Stimulated activated CD8-positive, alpha-beta memory T cell treated with anti-CD3 and anti-CD28 coated beads, Interleukin-12 subunit alpha, Interleukin-12 subunit beta, amount 100 ng/mL, for 24 hours (primary cell): ENCODE data around the gene DSG2.
"Not testable (repeated sequence)": the region's sequence is repeated elsewhere in the genome, so short reads cannot be mapped to it uniquely, and the experiment has no call there.

Source experiments
- DNase-seq: peaks from one replicate; pipeline ENCODE4 v3.0.0-alpha.2; 2020; ENCODE audit errors: extremely low read depth

The DSG2 gene

GRCh38 chr18:31500051-31500688 is 2.2 kb downstream of the DSG2 start:
- no peak for DNase-seq

DNA sequence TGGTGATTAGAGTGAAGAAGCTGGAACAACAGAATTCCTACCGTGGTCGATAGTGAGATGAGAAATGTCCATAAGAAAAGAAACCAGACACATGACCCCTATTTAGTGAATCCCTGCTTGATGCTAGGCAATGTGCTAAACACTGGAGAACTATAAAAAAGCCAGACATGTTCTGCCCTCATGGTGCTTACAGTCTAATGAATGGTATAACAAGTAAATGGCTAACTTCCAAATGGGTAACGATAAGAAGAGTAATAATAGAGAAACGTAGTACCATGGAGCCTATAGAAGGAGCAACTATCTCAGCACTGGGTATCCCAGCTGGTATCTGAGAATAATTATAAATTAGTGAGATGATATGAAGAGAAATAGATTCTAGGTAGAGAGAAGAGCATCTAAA is 5.0 kb downstream of the DSG2 start:
- no peak for DNase-seq

- no peak for DNase-seq
Observed at GRCh38 chr18:31504455-31505147, 6.6 kb downstream of the DSG2 start.

- DNase-seq, result no peak
Observed at GRCh38 chr18:31505156-31505555, 7.2 kb downstream of the DSG2 start.

DNA sequence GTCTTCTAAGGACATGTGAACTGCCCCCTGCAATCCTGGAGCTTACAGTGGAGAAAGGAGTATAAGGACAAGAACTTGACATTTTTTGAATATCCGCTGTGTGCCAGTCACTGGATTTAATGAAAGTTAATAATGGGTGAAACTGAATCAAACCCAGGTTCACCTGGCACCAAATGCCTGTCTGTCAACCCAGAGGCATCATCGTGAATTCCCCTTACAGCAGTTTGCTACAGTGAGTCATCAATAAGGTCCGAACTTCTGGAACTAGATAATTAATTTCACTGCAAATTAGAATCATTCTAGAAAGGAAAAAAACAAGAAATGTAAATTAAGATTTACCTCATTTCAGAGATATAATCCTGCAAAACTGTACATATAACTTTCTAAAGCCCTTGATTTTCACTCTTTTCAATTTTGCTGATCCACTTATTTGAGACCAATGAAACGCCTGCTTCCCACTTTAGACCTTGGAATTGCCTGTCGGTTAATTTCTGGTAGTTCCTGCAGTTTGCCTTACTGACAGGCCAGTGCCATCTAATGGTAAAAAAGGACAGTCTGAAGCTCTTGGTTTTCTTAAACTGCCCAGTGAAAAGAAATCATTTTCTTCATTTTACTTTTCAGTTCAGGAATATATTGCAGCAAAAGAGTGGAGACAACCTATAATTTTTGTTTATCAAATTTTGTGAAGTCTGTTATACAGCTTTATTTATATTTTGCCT is 8.2 kb downstream of the DSG2 start:
- no peak for DNase-seq

DNA sequence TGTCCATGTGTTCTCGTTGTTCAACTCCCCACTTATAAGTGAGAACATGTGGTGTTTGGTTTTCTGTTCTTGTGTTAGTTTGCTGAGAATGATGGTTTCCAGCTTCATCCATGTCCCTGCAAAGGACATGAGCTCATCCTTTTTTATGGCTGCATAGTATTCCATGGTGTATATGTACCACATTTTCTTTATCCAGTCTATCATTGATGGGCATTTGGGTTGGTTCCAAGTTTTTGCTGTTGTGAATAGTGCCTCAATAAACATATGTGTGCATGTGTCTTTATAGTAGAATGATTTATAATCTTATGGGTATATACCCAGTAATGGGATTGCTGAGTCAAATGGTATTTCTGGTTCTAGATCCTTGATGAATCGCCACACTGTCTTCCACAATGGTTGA is 9.1 kb downstream of the DSG2 start:
- not testable (repeated sequence) for DNase-seq

DNA sequence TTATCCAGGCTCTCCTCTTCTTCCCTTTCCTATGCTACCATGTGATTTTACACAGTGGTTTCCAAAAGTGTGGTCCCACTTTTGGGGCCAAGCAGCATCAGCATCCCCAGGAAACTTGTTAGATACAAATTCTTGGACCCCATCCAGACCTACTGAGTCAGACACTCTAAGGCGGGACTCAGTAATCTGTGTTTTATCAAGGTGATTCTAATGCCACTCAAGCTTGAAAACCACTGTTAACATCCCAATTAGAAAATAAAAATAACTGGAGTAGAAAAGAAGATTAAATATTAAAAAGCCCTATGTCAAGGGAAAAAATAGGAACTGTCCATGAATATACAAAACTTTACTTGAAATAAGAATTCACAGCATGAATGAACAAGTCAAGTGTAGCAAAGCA is 10.8 kb downstream of the DSG2 start:
- DNase-seq, result no peak

DNA sequence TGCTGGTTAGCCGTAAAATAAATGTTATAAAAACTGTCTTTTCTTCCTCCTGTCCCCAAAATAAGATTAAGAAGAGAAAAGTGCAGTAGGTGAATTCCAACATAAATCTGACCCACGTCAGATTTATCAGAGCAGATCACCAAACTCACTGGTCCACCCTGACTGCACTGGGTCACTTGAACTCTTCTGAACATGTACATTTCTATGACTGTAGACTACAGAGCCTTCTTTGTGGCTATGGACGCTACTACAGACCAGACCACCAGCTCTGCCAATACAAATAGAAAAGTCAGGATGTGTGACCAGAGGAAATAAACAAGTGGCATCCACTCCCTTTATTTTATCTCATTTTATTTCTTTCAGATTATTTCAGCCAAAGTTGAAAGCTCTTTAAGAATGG is 11.6 kb downstream of the DSG2 start:
- no peak for DNase-seq

DNA sequence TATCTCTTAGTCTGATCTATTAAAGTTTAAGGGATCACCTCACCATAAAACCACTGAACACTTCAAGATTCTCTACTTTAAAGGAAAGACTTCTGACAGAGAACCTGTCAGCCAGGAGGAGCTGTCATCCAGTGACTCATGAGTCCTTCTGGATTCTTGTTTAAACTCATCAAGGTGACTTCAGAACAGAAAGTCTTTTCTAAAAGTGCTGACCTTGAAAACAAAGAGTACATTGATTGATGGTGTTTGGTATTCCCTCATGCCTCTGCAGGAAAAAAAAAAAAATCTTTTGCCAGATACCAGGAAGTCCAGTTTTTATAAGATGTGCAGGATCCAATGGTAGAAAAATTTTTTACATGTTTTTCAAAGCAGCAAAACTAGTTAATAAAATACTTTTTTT is 12.3 kb downstream of the DSG2 start:
- no peak for DNase-seq

DNA sequence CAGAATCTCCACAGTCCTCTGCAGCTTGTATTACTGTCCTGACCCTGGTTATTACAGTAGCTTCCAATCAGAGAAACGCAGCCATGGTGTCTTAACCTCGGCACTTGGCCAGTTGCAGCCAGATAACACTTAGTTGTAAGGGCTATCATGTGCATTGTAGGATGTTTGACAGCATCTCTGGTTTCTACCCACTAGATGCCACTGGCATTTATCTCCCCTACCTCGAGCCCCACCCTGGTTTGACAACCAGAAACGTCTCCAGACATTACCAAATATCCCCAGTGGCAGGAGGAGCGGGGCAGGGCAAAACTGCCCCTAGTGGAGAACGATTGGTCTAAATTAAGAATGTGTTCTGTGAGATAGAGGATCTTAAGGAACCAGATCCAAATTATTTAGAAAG is 13.1 kb downstream of the DSG2 start:
- DNase-seq, result no peak

GRCh38 chr18:31512203-31512764 is 14.3 kb downstream of the DSG2 start:
- DNase-seq, result no peak

GRCh38 chr18:31513189-31513935 is 15.4 kb downstream of the DSG2 start:
- no peak for DNase-seq

DNA sequence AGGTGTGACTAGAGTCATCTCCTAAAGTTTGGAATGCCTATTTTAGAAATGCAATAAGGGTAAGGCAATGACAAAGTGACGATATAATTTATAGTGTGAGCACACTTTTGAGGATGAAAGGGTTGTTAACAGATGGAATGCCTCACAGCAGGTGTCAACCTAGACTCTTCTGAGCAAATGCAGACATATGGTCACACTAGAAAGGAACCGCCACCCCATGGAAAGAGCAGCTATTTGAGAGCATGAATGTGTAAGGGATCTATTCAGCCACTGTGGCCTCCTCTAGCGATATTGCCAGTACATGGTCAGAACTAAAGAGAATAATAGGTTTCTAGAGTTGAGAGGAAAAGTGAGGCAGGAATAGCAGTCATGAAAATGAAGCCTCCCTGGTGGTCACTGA is 18.5 kb downstream of the DSG2 start:
- DNase-seq, result no peak

GRCh38 chr18:31526374-31526773 is 28.4 kb downstream of the DSG2 start:
- no peak for DNase-seq

GRCh38 chr18:31533236-31533635 is 35.3 kb downstream of the DSG2 start:
- no peak for DNase-seq

DNA sequence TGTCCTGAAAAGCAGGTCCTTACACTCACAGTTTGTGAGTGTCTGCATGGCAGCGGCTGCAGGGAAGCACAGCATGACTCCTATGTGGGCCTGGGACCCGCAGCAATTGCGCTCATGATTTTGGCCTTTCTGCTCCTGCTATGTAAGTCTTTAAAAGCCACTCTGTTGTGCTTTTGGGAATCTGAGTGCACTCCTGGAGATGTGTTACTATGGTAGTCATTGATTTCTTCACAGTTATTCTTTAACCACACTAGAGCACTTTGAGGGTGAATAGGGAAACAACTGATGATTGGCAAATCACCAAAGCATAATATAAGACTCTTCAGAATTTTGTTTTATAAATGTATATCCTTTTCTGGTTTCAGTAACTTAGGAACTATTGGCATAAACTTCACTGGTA is 40.9 kb downstream of the DSG2 start:
- no peak for DNase-seq

- DNase-seq, result no peak
Observed at GRCh38 chr18:31546476-31546875, 48.5 kb downstream of the DSG2 start.

DNA sequence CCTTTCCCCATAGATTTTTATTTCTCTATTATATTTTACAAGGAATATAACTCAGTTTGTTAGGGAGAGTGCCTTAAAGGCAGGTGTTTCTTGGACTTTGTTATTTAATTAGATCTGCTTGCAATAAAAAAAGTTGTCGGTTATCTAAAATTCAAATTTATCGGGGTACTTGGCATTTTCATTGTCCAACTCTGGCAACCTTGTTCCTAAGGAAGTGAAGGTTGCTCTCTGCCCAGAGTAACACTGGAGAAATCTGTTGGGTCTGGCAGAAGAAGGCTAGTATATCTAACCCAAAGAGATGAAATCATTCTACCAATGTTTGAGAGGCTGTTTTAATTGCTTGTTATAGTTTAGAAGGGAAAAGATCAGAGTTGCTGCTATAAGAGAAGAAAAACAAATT is 50.9 kb downstream of the DSG2 start:
- DNase-seq, result no peak

DNA sequence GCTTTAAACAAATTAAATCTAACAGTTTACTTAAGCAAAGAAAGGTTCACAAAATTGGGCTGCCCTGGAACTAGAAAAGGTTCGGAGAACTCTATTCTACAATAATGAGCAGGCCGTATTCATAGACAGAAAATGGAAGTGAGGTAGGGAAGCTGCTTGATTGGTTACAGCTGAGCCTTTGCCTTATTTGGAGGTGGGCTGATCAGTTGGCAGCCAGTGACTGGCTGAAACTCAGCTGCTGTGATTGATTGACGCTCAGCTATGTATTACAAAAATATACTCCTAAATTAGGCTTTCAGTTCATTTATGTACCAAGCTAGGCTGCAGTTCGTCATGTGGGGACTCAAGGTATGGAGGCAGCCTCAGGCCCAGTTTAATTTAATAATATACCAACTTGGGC is 51.4 kb downstream of the DSG2 start:
- no peak for DNase-seq

GRCh38 chr18:31551883-31552282 is 53.9 kb downstream of the DSG2 start:
- no peak for DNase-seq

DNA sequence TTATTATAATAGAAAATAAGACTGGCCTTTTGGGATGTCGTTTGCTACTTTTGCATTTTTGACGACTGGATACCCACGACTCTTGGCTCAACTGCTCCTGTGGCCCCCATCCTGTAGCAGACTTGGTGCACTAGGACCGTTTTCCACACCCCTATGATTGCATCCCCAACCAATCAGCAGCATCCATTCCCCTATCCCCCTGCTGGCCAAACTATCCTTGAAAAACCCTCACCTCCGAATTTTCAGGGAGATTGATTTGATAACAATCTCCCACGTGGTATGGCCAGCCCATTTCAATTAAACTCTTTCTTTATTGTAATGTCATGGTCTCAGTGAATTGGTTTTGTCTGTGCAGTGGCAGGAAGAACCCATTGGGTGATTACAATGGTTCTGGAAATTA is 55.8 kb downstream of the DSG2 start:
- DNase-seq, result no peak

- DNase-seq, result no peak
Observed at GRCh38 chr18:31554776-31555175, 56.8 kb downstream of the DSG2 start.
